A549 treated with ZK216348 at 1 μM for 4 hours (cell line): Measurements from ENCODE around the gene LY86. TPM values are rescaled to one million over a fixed set of nuclear protein-coding genes. Genes with fewer than 3 reads are reported as not detected.

Experiments used
- total RNA-seq: library from RNA; stranded (reverse); fragments of 200-300 nt; extraction: Qiagen RNA extraction; gene quantifications from 5 replicates; pipeline ENCODE4 v1.2.3, GENCODE V29; 2022; ENCODE audit warnings: low read depth

Gene LY86
- total RNA-seq: not detected in 5 replicates

GRCh38 chr6:6588064-6588923 is at the start of gene LY86:
Gene LY86, plus strand, starts transcription at chr6:6588720. Its CDS starts 15 bp downstream, at chr6:6588735.

